Naive thymus-derived CD4-positive, alpha-beta T cell (primary cell): ENCODE results near the gene AAMDC. TPM values are rescaled to one million over a fixed set of nuclear protein-coding genes. Genes with fewer than 3 reads are reported as not detected.
"Not testable (repeated sequence)": the region's sequence is repeated elsewhere in the genome, so short reads cannot be mapped to it uniquely, and the experiment has no call there.

Experiments
- ATAC-seq: fragments of 150-1000 bp; cut with Tn5 transposase; 2 replicates; pipeline ENCODE4 v1.10.0; 2021; ENCODE audit warnings: mild to moderate bottlenecking, moderate library complexity
- CTCF ChIA-PET: fragments of 350-600 bp; sonication (Branson Sonifier 250); formaldehyde crosslinking; loops from one replicate; lab custom pipeline; 2021; ENCODE audit warnings: antibody characterized with exemption; lab: Charles Lee
- POLR2A ChIA-PET: fragments of 350-600 bp; sonication (Branson Sonifier 250); formaldehyde crosslinking; loops from one replicate; lab custom pipeline; 2021; ENCODE audit warnings: antibody characterized with exemption, inconsistent platforms; lab: Charles Lee
- DNase-seq, 9 donors: peaks; one replicate each; pipeline versions ENCODE4 v3.0.0 to v3.0.0-alpha.2; 2020 to 2022; ENCODE audit warnings: mixed read lengths in 1 of 9
- H3K27ac ChIP-seq: one replicate; pipeline ENCODE4 v1.7.0; 2013; ENCODE audit warnings: mild to moderate bottlenecking, low read depth, low read length, moderate library complexity
- H3K27me3 ChIP-seq, 2 donors: one replicate each; pipeline ENCODE4 v1.7.0; 2013; ENCODE audit warnings: low read length in 2 of 2, mild to moderate bottlenecking in 2 of 2, moderate library complexity in 2 of 2; ENCODE audit not compliant: control insufficient read depth in 2 of 2, insufficient read depth in 2 of 2
- H3K36me3 ChIP-seq, 3 experiments: 1 replicate in 2 of 3; 2 replicates in 1 of 3; pipeline ENCODE4 v1.7.0; 2013; ENCODE audit warnings: low read length in 3 of 3, mild to moderate bottlenecking in 3 of 3, moderate library complexity in 1 of 3; ENCODE audit not compliant: insufficient read depth in 3 of 3, control insufficient read depth in 2 of 3
- H3K4me1 ChIP-seq, 2 donors: one replicate each; pipeline ENCODE4 v1.7.0; 2013; ENCODE audit warnings: low read length in 2 of 2, mild to moderate bottlenecking in 2 of 2, moderate library complexity in 1 of 2; ENCODE audit not compliant: control insufficient read depth in 2 of 2, insufficient read depth in 2 of 2
- H3K4me3 ChIP-seq: 2 replicates; pipeline ENCODE4 v1.7.0; 2013; ENCODE audit warnings: mild to moderate bottlenecking, low read length
- H3K9me3 ChIP-seq, 3 experiments: 1 replicate in 2 of 3; 2 replicates in 1 of 3; pipeline ENCODE4 v1.7.0; 2013; ENCODE audit warnings: low read length in 3 of 3; ENCODE audit not compliant: control insufficient read depth in 2 of 3
- H3K27ac Mint-ChIP-seq, 9 donors: one replicate each; pipeline ENCODE4 v1.8.0; 2020 to 2022; ENCODE audit warnings: mixed read lengths in 9 of 9, mild to moderate bottlenecking in 8 of 9, moderate library complexity in 5 of 9, inconsistent platforms in 2 of 9
- H3K27me3 Mint-ChIP-seq, 5 donors: one replicate each; pipeline ENCODE4 v1.8.0; 2021 to 2022; ENCODE audit warnings: mixed read lengths in 5 of 5, mild to moderate bottlenecking in 1 of 5
- H3K36me3 Mint-ChIP-seq, 5 donors: one replicate each; pipeline ENCODE4 v1.8.0; 2020 to 2022; ENCODE audit warnings: mixed read lengths in 5 of 5, mild to moderate bottlenecking in 3 of 5, inconsistent platforms in 1 of 5
- H3K4me1 Mint-ChIP-seq, 7 donors: one replicate each; pipeline ENCODE4 v1.8.0; 2020 to 2022; ENCODE audit warnings: mixed read lengths in 7 of 7, mild to moderate bottlenecking in 3 of 7, inconsistent platforms in 1 of 7
- H3K4me3 Mint-ChIP-seq, 10 donors: one replicate each; pipeline ENCODE4 v1.8.0; 2020 to 2022; ENCODE audit warnings: mild to moderate bottlenecking in 10 of 10, mixed read lengths in 10 of 10, moderate library complexity in 6 of 10, inconsistent platforms in 2 of 10
- H3K9me3 Mint-ChIP-seq, 11 donors: one replicate each; pipeline ENCODE4 v1.8.0; 2020 to 2022; ENCODE audit warnings: mixed read lengths in 11 of 11, mild to moderate bottlenecking in 4 of 11, inconsistent platforms in 1 of 11, moderate library complexity in 1 of 11
- intact Hi-C, 2 donors: fragments of 100-400 bp; cut with micrococcal nuclease; formaldehyde crosslinking; loops; one replicate each; pipeline ENCODE4 v1.15.1; 2023
- polyA plus RNA-seq, 2 donors: library from polyadenylated mRNA; unstranded; fragments of 300-500 nt; fragmentation: Illumina TruSeq; gene quantifications; one replicate each; pipeline ENCODE4 v1.2.3, GENCODE V29; 2021
- total RNA-seq, 6 experiments: library from RNA in 5 of 6; stranded (reverse) in 5 of 6; gene quantifications; 1 replicate in 5 of 6; 2 replicates in 1 of 6; pipeline ENCODE4 v1.2.3 and lab custom pipeline; 2021 to 2026

AAMDC gene
- total and polyA plus RNA-seq, 7 experiments from 2014 or later: 5.2 to 25.5 (median 8.6) TPM

DNA sequence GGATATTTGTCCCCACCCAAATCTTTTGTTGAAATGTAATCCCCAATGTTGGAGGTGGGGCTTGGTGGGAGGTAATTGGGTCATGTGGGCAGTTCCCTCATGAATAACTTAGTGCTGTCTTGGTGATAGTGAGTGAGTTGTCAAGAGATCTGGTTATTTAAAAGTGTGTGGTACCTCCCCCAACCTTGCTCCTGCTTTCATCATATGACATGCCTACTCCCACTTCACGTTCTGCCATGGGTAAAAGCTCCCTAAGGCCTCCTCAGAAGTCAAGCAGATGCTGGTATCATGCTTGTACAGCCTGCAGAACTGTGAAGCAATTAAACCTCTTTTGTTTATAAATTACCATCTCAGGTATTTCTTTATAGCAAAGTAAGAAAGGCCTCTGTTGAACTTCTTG, 30.6 kb downstream of the AAMDC start:
- Histone ChIP-seq H3K4me1 (no peaks in the 10 kb centered on the region), H3K9me3 (peaks cover 0 to 9% (median 5%) of the 10 kb centered on the region in 3 experiments), H3K27ac (no peak overlapping the region), H3K4me3 (no peak overlapping the region), H3K27me3 (no peaks in the 10 kb centered on the region), H3K36me3 (peaks cover 0 to 25% (median 0%) of the 10 kb centered on the region in 3 experiments)
- ATAC-seq: no peak
- CTCF ChIA-PET: no interaction called here
- Mint-ChIP-seq H3K27ac (no peak overlapping the region), H3K4me1 (peaks cover 0 to 4% (median 0%) of the 10 kb centered on the region in 7 donors), H3K9me3 (peaks cover 3 to 40% (median 14%) of the 10 kb centered on the region in 11 donors), H3K36me3 (peaks cover 17 to 80% (median 54%) of the 10 kb centered on the region in 5 donors), H3K27me3 (no peaks in the 10 kb centered on the region), H3K4me3 (no peak overlapping the region)
- intact Hi-C loops: no loop called here
- DNase-seq: no peak
- POLR2A ChIA-PET: no interaction called here

DNA sequence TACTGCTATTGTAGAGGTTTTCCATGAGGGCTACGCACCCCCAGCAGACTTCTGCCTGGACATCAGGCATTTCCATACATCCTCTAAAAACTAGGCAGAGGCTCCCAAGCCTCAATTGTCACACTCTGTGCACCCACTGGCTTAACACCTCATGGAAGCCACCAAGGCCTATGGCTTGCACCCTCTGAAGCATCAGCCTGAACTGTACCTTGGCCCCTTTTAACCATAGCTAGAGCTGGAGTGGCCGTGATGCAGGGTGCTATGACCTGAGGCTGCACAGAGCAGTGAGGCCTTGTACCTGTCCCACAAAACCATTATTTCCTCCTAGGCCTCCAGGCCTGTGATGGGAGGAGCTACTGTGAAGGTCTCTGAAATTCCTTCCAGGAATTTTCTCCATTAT, 33.9 kb downstream of the AAMDC start:
- DNase-seq (no peak), ATAC-seq (no peak)
- Mint-ChIP-seq H3K27me3 (no peaks in the 10 kb centered on the region), H3K9me3 (peaks cover 3 to 33% (median 16%) of the 10 kb centered on the region in 11 donors), H3K4me1 (peaks cover 0 to 4% (median 0%) of the 10 kb centered on the region in 7 donors), H3K27ac (no peak overlapping the region), H3K4me3 (no peak overlapping the region), H3K36me3 (peaks cover 13 to 66% (median 48%) of the 10 kb centered on the region in 5 donors)
- ChIA-PET POLR2A (no interaction called here), CTCF (no interaction called here)
- no peak overlapping the region for H3K4me3 ChIP-seq
- H3K27me3 ChIP-seq: no peaks in the 10 kb centered on the region
- H3K36me3 ChIP-seq: peaks cover 0 to 29% (median 0%) of the 10 kb centered on the region in 3 experiments
- H3K9me3 ChIP-seq: peaks cover 0 to 9% (median 5%) of the 10 kb centered on the region in 3 experiments
- H3K4me1 ChIP-seq: no peaks in the 10 kb centered on the region
- intact Hi-C loops: no loop called here
- H3K27ac ChIP-seq: no peak overlapping the region

DNA sequence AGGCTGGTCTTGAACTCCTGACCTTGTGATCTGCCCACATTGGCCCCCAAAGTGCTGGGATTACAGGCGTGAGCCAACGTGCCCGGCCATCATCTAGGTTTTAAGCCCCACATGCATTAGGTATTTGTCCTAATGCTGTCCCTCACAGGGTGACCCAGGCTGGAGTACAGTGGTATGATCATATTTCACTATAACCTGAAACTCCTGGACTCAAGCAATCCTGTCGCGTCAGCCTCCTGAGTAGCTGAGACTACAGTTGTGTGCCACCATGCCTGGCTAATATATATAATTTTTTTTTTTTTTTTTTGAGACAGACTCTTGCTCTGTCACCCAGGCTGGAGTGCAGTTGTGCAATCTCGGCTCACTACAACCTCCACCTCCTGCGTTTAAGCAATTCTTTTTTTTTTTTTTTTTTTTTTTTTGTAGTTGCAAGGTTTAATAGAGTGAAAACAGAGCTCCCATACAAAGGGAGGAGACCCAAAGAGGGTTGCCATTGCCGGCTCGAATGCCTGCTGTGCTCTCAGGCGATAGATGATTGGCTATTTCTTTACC, 37.0 kb downstream of the AAMDC start:
- Mint-ChIP-seq H3K36me3 (peaks cover 6 to 59% (median 35%) of the 10 kb centered on the region in 5 donors), H3K9me3 (peaks cover 3 to 32% (median 16%) of the 10 kb centered on the region in 11 donors)
- H3K4me1 ChIP-seq, H3K9me3 ChIP-seq, ATAC-seq, H3K4me3 Mint-ChIP-seq, H3K27me3 ChIP-seq, H3K4me3 ChIP-seq, intact Hi-C loops, H3K27ac Mint-ChIP-seq, H3K4me1 Mint-ChIP-seq, H3K27ac ChIP-seq, DNase-seq, CTCF ChIA-PET, H3K27me3 Mint-ChIP-seq: not testable (repeated sequence)
- POLR2A ChIA-PET: interaction anchor here (1.1 kb wide), 1 partner anchor 19 kb away, joined by 3 read pairs; no protein-coding TSS in a partner anchor
- peaks cover 0 to 23% (median 0%) of the 10 kb centered on the region in 3 experiments for H3K36me3 ChIP-seq

DNA sequence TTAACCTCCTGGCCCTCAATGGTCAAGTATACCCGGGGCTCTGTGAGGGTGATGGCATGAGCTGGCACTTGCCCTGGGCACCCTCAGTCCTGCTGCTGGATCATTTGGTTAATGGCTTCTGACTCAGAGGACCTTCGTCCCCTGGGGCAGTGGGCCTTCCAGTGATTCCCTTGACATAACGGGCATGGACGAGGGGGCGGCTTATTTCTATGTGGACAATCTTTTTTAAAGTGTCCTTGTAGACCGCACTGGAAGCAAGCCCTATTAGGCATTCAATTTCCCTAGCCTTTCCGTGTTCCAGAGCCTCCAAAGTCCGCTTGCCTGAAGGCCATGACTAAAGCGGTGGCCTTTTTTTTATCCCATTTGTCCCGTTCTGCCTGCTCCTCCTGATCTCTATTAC, 40.5 kb downstream of the AAMDC start:
- CTCF ChIA-PET, H3K27ac Mint-ChIP-seq, intact Hi-C loops, H3K27ac ChIP-seq, H3K4me3 ChIP-seq, H3K9me3 ChIP-seq, POLR2A ChIA-PET, H3K27me3 Mint-ChIP-seq, DNase-seq, H3K4me3 Mint-ChIP-seq, H3K4me1 ChIP-seq, H3K4me1 Mint-ChIP-seq, H3K36me3 ChIP-seq, ATAC-seq, H3K27me3 ChIP-seq, H3K9me3 Mint-ChIP-seq: not testable (repeated sequence)
- H3K36me3 Mint-ChIP-seq: peaks cover 1 to 31% (median 13%) of the 10 kb centered on the region in 5 donors

DNA sequence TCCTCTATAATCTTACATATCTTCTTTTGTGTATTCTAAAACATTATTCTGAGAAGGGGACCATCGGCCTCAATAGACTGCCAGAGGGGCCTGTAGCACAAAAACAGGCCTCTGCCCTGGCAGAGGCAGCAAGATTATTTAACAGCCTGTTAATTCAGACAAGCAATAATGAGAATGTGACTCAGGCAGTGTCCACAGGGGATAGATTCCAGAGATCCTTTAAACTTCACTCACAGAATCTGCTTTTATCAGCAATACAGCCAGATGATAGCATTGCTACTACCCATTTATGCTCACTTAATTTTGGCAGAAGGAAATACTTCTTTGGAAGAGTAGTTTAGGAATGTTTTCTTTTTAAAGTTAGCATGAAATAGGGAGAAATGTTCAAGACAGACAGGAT, 44.9 kb downstream of the AAMDC start:
- DNase-seq (no peak), ATAC-seq (no peak)
- no peaks in the 10 kb centered on the region for H3K9me3 ChIP-seq
- ChIA-PET POLR2A (no interaction called here), CTCF (no interaction called here)
- H3K36me3 Mint-ChIP-seq: peaks cover 0 to 43% (median 18%) of the 10 kb centered on the region in 5 donors
- H3K27ac Mint-ChIP-seq: peak overlapping the region in 3 of 9 donors; percentile 5 to 68 (median 20)
- no peaks in the 10 kb centered on the region for H3K36me3 ChIP-seq
- H3K4me1 Mint-ChIP-seq: peaks cover 0 to 5% (median 0%) of the 10 kb centered on the region in 7 donors
- H3K27me3 ChIP-seq: no peaks in the 10 kb centered on the region
- no peaks in the 10 kb centered on the region for H3K27me3 Mint-ChIP-seq
- no peak overlapping the region for H3K27ac ChIP-seq
- H3K9me3 Mint-ChIP-seq: no peaks in the 10 kb centered on the region
- no peaks in the 10 kb centered on the region for H3K4me1 ChIP-seq
- H3K4me3 ChIP-seq: no peak overlapping the region
- intact Hi-C loops: loop anchor here in 1 of 2 donors (5.0 kb wide), 1 partner anchor 89 kb away; no protein-coding TSS in a partner anchor
- no peak overlapping the region for H3K4me3 Mint-ChIP-seq

DNA sequence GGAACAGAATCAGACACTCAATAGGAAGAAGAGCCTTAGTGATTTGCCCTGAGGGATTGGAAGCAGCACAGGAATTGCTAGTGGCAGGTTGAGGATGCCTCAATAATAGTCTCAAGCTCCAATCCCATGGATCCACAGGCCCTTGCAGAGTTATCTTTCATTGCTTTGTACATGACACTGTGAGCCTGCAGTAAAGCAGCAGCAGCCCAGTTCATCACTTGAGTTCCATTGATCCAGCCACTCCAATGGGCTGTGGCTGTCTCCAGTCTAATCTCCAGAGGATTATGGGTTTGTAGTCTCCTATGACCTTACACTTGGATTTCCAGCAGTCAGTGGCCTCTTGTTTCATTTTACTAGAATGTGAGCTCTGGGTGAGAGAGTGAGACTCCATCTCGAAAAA, 45.4 kb downstream of the AAMDC start:
- ChIA-PET POLR2A (no interaction called here), CTCF (no interaction called here)
- DNase-seq (no peak), ATAC-seq (no peak)
- Mint-ChIP-seq H3K36me3 (peaks cover 0 to 44% (median 19%) of the 10 kb centered on the region in 5 donors), H3K4me1 (peaks cover 0 to 5% (median 0%) of the 10 kb centered on the region in 7 donors), H3K9me3 (no peaks in the 10 kb centered on the region), H3K4me3 (no peak overlapping the region), H3K27ac (peak overlapping the region in 3 of 9 donors; percentile 5 to 74 (median 68)), H3K27me3 (no peaks in the 10 kb centered on the region)
- Histone ChIP-seq H3K27me3 (no peaks in the 10 kb centered on the region), H3K4me3 (no peak overlapping the region), H3K27ac (no peak overlapping the region), H3K4me1 (no peaks in the 10 kb centered on the region), H3K9me3 (no peaks in the 10 kb centered on the region), H3K36me3 (no peaks in the 10 kb centered on the region)
- intact Hi-C loops: loop anchor here in 1 of 2 donors (5.0 kb wide), 1 partner anchor 89 kb away; no protein-coding TSS in a partner anchor

DNA sequence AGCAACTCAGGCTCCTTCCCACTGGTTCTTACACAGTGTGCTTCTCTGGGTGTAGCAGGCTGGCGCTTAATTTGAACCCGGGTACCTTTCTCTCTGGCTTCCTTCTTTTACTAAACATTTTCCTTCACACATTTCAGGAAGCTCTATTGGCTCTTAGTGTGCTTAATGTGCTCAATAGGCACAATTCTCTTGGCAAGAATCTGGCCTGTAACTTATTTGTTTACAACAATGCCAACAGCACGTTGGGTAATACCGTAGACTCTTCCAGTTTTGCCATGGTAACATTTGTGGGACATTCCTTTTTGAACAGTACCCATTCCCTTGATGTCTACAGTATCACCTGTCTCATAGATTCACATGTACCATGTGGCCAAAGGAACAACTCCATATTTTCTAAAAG, 47.8 kb downstream of the AAMDC start:
- POLR2A ChIA-PET: no interaction called here
- CTCF ChIA-PET: no interaction called here
- Histone ChIP-seq H3K27me3 (no peaks in the 10 kb centered on the region), H3K27ac (no peak overlapping the region), H3K4me1 (no peaks in the 10 kb centered on the region), H3K36me3 (peaks cover 0 to 4% (median 0%) of the 10 kb centered on the region in 3 experiments), H3K9me3 (no peaks in the 10 kb centered on the region), H3K4me3 (no peak overlapping the region)
- H3K27me3 Mint-ChIP-seq: no peaks in the 10 kb centered on the region
- intact Hi-C loops: loop anchor here in 1 of 2 donors (5.0 kb wide), 1 partner anchor 91 kb away; no protein-coding TSS in a partner anchor
- H3K36me3 Mint-ChIP-seq: peaks cover 0 to 36% (median 19%) of the 10 kb centered on the region in 5 donors
- H3K4me1 Mint-ChIP-seq: peaks cover 0 to 5% (median 0%) of the 10 kb centered on the region in 7 donors
- no peak for DNase-seq
- no peak for ATAC-seq
- no peak overlapping the region for H3K4me3 Mint-ChIP-seq
- no peaks in the 10 kb centered on the region for H3K9me3 Mint-ChIP-seq
- H3K27ac Mint-ChIP-seq: no peak overlapping the region
